ENCODE results near the gene AKT1S1.

The AKT1S1 gene

DNA sequence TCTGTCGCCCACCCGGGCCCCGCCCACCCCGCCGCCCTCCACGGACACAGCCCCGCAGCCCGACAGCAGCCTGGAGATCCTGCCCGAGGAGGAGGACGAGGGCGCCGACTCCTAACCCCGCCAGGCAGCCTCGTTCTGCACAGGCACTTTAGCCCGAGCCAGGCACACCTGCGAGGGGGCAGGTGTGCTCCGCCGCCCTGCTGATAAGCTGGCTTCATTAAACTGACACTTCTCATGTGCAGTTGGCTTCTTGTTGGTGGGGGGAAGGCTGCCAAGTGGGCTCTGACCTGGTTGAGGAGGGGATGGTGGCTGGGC, 11.3 kb upstream of the AKT1S1 start:
- no peak overlapping the region for H3K4me3 ChIP-seq (ENCODE audit: low read depth, low read length)
- in situ Hi-C loops (cut with HindIII; ENCODE audit: low sequenced_read_pairs) = no loop called here
- DNase-seq (ENCODE audit: low read depth, low spot score) = no peak
- TF ChIP-seq, protein P1, sequence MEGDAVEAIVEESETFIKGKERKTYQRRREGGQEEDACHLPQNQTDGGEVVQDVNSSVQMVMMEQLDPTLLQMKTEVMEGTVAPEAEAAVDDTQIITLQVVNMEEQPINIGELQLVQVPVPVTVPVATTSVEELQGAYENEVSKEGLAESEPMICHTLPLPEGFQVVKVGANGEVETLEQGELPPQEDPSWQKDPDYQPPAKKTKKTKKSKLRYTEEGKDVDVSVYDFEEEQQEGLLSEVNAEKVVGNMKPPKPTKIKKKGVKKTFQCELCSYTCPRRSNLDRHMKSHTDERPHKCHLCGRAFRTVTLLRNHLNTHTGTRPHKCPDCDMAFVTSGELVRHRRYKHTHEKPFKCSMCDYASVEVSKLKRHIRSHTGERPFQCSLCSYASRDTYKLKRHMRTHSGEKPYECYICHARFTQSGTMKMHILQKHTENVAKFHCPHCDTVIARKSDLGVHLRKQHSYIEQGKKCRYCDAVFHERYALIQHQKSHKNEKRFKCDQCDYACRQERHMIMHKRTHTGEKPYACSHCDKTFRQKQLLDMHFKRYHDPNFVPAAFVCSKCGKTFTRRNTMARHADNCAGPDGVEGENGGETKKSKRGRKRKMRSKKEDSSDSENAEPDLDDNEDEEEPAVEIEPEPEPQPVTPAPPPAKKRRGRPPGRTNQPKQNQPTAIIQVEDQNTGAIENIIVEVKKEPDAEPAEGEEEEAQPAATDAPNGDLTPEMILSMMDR (IDR thresholded peaks at IDR 0.05; ENCODE audit: low read depth, low read length) = no peak

DNA sequence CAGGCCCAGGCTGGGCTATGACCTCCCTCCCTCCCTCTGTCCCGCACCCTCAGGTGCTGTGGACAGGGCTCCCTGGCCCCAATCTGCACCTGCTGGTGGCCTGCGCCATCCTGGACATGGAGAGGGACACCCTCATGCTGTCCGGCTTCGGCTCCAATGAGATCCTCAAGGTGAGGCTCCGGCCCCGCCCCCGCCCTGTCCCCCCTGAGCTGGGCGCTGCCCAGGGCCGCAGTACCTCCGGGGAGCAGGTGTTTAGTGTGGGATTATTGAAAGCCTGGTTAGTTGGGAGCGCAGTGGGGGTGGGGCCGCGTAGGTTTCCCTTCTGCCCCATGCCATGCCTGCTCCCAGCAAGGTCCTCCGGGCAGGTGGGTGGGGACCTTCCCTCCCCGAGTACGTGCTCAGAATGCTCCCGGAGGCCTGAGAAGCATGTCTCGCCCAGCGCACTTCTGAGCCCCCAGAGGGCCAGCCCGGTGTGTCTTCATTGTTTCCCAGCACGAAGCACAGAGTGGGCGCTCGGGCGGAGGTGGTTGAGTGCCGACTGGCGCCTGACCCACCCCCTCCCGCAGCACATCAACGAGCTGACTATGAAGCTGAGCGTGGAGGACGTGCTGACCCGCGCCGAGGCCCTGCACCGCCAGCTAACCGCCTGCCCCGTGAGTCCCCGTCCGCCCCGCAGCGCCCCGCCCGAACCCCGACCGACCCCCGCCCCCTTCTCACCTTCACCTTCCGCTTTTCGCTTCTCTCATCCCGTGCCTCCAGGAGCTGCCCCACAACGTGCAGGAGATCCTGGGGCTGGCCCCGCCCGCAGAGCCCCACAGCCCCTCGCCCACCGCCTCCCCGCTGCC, 10.7 kb upstream of the AKT1S1 start:
- in situ Hi-C loops (cut with HindIII; ENCODE audit: low sequenced_read_pairs) = no loop called here
- H3K4me3 ChIP-seq (ENCODE audit: low read depth, low read length) = no peak overlapping the region
- no peak for DNase-seq (ENCODE audit: low read depth, low spot score)
- TF ChIP-seq, protein P1 (IDR thresholded peaks at IDR 0.05; ENCODE audit: low read depth, low read length) = no peak

DNA sequence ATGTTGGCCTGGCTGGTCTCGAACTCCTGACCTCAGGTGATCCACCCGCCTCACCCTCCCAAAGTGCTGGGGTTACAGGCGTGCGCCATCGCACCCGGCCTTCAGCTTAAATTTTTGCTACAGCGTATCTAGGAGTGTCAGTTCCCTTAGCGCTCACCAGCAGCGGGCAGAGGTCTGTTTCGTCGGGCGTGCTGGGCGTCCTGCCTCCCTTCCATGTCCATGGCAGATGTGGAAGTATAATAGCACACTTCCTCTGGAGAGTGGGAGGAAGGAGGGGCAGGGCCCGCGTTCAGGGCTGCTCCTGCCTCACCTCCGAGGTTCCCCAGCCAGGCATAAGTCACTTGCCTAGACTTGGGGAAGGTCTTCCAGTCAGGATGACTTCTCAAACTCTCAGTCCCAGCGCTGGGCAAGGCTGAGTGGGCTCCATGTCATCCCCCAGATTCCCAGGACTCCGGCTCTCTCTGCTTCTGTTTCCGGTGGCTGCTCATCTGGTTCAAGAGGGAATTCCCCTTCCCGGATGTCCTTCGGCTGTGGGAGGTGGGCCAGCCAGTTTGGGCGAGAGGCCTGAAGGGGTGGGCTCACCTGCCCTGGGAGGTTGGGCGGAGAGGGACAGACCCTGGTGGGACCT, 10.0 kb upstream of the AKT1S1 start:
- no peak overlapping the region for H3K4me3 ChIP-seq (ENCODE audit: low read depth, low read length)

DNA sequence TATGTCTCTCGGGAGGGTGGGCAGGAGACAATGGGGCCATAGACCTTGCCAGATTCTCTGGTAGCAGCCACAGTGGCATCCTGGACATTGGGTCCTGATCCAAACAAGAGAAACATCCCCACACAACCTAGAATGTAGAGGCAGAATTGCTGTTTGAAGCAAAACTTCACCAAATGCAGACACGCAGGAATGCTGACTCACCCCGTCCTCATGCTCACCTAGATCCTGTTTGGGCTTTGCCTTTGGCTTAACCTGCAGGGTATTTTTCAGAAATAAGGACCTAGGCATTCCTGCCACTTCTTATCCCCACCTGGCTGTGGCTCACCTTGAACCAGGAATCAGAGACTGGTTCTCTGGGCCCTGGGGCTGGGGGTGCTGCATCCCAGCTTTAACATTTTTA, 7.6 kb upstream of the AKT1S1 start:
- in situ Hi-C loops (cut with HindIII; ENCODE audit: low sequenced_read_pairs) = no loop called here
- no peak for DNase-seq (ENCODE audit: low read depth, low spot score)
- no peak overlapping the region for H3K4me3 ChIP-seq (ENCODE audit: low read depth, low read length)
- TF ChIP-seq, protein P1 (IDR thresholded peaks at IDR 0.05; ENCODE audit: low read depth, low read length) = no peak

More for the DNA sequence above, 10.0 kb upstream of the AKT1S1 start:
- in situ Hi-C loops (cut with HindIII; ENCODE audit: low sequenced_read_pairs) = no loop called here
- no peak for DNase-seq (ENCODE audit: low read depth, low spot score)
- TF ChIP-seq, protein P1 (IDR thresholded peaks at IDR 0.05; ENCODE audit: low read depth, low read length) = no peak

DNA sequence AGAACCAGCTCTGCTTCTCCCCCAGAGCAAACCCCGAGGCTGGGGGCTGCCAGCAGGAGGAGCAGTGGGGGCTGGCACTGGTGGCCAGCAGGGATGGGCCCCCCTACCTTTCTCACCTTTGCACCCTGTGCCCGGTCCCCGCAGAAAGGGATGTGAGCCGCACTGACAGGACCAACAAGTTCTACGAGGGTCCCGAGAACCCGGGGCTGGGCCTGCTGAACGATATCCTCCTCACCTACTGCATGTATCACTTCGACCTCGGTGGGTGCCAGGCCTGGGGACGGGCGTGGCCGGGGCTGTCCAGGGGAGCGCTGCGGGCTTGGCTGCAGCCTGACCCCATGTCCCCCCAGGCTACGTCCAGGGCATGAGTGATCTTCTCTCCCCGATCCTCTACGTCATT, 7.0 kb upstream of the AKT1S1 start:
- TF ChIP-seq, protein P1 (IDR thresholded peaks at IDR 0.05; ENCODE audit: low read depth, low read length) = no peak
- DNase-seq (ENCODE audit: low read depth, low spot score) = no peak
- H3K4me3 ChIP-seq (ENCODE audit: low read depth, low read length) = no peak overlapping the region
- in situ Hi-C loops (cut with HindIII; ENCODE audit: low sequenced_read_pairs) = no loop called here

DNA sequence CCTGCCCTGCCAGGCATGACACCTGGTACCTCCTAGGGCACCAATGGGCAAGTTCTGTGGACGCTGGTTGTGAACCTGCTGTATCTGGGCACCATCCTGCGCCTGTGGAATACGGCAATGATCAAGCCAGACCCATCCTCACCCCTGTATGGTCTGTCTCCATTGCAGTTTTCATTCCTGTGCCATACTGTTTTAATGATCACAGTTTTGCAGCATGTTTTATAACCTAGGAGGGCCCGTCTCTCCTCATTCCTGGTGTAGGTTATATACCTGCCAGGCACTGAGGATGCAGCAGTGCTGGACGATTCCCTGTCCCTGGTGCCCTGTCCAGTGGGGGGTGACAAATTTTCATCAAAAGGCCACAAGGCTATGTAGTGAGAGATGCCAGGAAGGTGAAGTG, 5.9 kb upstream of the AKT1S1 start:
- DNase-seq (ENCODE audit: low read depth, low spot score) = no peak
- H3K4me3 ChIP-seq (ENCODE audit: low read depth, low read length) = no peak overlapping the region
- TF ChIP-seq, protein P1 (IDR thresholded peaks at IDR 0.05; ENCODE audit: low read depth, low read length) = no peak
- in situ Hi-C loops (cut with HindIII; ENCODE audit: low sequenced_read_pairs) = no loop called here

Data from astrocyte of the spinal cord (primary cell).